ENCODE data around the gene TET2.

The TET2 gene

GRCh38 chr4:105153749-105154148 lies 7.1 kb downstream of the TET2 start:
- Histone ChIP-seq H3K27me3 (ENCODE audit: control insufficient read depth in 2 of 2, insufficient read depth in 2 of 2, low read length in 2 of 2) (no peaks in the 10 kb centered on the region), H3K9me3 (ENCODE audit: control insufficient read depth in 2 of 2, low read length in 2 of 2) (no peaks in the 10 kb centered on the region), H3K36me3 (ENCODE audit: control insufficient read depth in 2 of 2, insufficient read depth in 2 of 2, low read length in 2 of 2) (no peaks in the 10 kb centered on the region), H3K4me3 (ENCODE audit: low read length in 2 of 2) (no peak overlapping the region), H3K4me1 (ENCODE audit: control insufficient read depth in 2 of 2, insufficient read depth in 2 of 2, low read length in 2 of 2) (peaks cover 0 to 7% of the 10 kb centered on the region in 2 donors), H3K27ac (ENCODE audit: low read depth in 2 of 2, low read length in 2 of 2) (no peak overlapping the region), H3K9ac (ENCODE audit: low read depth in 1 of 2, low read length in 2 of 2) (no peak overlapping the region)

DNA sequence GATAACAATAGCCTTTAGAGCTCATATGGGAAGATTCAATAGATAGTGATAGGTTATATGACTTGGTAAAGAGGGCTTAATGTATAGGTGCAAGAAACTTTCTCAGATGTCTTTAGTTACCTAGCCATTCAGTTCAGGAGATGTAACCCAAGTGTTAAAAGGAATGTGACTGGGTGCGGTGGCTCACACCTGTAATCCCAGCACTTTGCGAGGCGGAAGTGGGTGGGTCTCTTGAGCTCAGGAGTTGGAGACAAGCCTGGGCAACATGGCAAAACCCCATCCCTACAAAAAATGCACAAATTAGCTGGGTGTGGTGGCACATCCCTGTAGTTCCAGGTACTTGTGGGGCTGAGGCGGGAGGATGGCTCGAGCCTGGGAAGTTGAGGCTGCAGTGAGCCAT lies 7.9 kb downstream of the TET2 start:
- H3K4me3 ChIP-seq (ENCODE audit: low read length in 2 of 2), result no peak overlapping the region
- no peaks in the 10 kb centered on the region for H3K9me3 ChIP-seq (ENCODE audit: control insufficient read depth in 2 of 2, low read length in 2 of 2)
- no peak overlapping the region for H3K9ac ChIP-seq (ENCODE audit: low read depth in 1 of 2, low read length in 2 of 2)
- H3K36me3 ChIP-seq (ENCODE audit: control insufficient read depth in 2 of 2, insufficient read depth in 2 of 2, low read length in 2 of 2), result no peaks in the 10 kb centered on the region
- peaks cover 0 to 1% of the 10 kb centered on the region in 2 donors for H3K4me1 ChIP-seq (ENCODE audit: control insufficient read depth in 2 of 2, insufficient read depth in 2 of 2, low read length in 2 of 2)
- H3K27me3 ChIP-seq (ENCODE audit: control insufficient read depth in 2 of 2, insufficient read depth in 2 of 2, low read length in 2 of 2), result no peaks in the 10 kb centered on the region
- H3K27ac ChIP-seq (ENCODE audit: low read depth in 2 of 2, low read length in 2 of 2), result no peak overlapping the region

DNA sequence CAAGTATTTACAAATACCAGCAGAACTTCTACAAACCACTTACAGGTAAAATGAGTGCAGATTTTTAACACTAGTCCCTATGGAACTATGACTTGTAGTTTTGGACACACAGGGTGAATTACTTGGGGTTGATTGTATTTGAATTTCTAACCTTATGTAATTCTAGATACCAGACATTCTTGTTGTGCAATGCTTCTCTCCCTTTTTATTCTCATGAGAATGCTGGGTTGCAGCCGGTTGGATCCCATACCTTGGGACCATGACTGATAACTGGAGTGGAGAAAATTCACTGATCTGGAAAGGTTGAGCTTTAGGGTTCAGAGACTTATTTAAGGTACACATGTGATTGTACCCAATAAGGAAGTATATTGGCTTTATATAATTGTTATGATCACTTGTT lies 8.8 kb downstream of the TET2 start:
- no peaks in the 10 kb centered on the region for H3K36me3 ChIP-seq (ENCODE audit: control insufficient read depth in 2 of 2, insufficient read depth in 2 of 2, low read length in 2 of 2)
- H3K27ac ChIP-seq (ENCODE audit: low read depth in 2 of 2, low read length in 2 of 2), result no peak overlapping the region
- H3K4me3 ChIP-seq (ENCODE audit: low read length in 2 of 2), result no peak overlapping the region
- H3K27me3 ChIP-seq (ENCODE audit: control insufficient read depth in 2 of 2, insufficient read depth in 2 of 2, low read length in 2 of 2), result no peaks in the 10 kb centered on the region
- no peaks in the 10 kb centered on the region for H3K9me3 ChIP-seq (ENCODE audit: control insufficient read depth in 2 of 2, low read length in 2 of 2)
- H3K9ac ChIP-seq (ENCODE audit: low read depth in 1 of 2, low read length in 2 of 2), result no peak overlapping the region
- H3K4me1 ChIP-seq (ENCODE audit: control insufficient read depth in 2 of 2, insufficient read depth in 2 of 2, low read length in 2 of 2), result no peaks in the 10 kb centered on the region

DNA sequence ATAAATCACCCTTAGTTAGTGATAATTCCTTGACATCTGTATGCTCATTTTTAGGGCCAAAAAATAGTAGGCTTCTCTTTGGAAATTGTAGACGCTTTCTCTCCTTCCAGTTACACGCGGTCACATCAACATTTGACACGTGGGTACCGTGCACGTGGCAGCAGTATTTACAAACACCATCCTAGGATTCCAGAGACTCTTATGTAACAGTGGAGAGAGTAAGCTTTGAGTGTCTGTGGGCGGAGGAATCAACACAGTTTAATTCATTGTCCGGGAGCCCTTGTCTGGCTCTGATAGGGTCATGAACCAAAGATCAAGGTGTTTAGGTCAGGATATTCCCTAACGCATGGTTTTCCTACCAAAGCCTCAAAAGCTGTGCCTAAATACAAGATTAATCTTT lies 12.2 kb downstream of the TET2 start:
- no peak overlapping the region for H3K4me3 ChIP-seq (ENCODE audit: low read length in 2 of 2)
- no peaks in the 10 kb centered on the region for H3K4me1 ChIP-seq (ENCODE audit: control insufficient read depth in 2 of 2, insufficient read depth in 2 of 2, low read length in 2 of 2)
- no peaks in the 10 kb centered on the region for H3K27me3 ChIP-seq (ENCODE audit: control insufficient read depth in 2 of 2, insufficient read depth in 2 of 2, low read length in 2 of 2)
- no peaks in the 10 kb centered on the region for H3K9me3 ChIP-seq (ENCODE audit: control insufficient read depth in 2 of 2, low read length in 2 of 2)
- H3K27ac ChIP-seq (ENCODE audit: low read depth in 2 of 2, low read length in 2 of 2), result no peak overlapping the region
- H3K9ac ChIP-seq (ENCODE audit: low read depth in 1 of 2, low read length in 2 of 2), result no peak overlapping the region
- no peaks in the 10 kb centered on the region for H3K36me3 ChIP-seq (ENCODE audit: control insufficient read depth in 2 of 2, insufficient read depth in 2 of 2, low read length in 2 of 2)

- no peak overlapping the region for H3K4me3 ChIP-seq (ENCODE audit: low read length in 2 of 2)
- no peak overlapping the region for H3K27ac ChIP-seq (ENCODE audit: low read depth in 2 of 2, low read length in 2 of 2)
Observed at GRCh38 chr4:105162123-105162796, 15.6 kb downstream of the TET2 start.

DNA sequence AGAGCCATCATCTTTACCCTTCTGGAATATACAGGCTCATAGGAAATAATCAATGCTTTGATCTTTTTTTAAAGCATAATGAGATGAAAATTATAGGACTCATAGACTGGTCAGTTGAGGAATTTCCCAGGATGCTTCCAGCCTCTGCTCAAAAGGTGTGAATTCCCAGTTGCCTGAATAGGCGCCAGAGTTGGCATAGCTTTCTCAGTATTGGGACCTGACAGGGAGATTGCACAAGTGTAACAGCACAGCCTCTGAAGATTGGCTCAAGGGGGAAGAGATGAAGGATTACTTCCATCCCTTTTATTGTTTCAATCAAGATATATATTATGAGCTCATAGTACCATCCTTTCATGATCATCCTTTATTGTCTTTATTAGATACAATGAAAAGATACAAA lies 17.9 kb downstream of the TET2 start:
- Histone ChIP-seq H3K27me3 (ENCODE audit: control insufficient read depth in 2 of 2, insufficient read depth in 2 of 2, low read length in 2 of 2) (no peaks in the 10 kb centered on the region), H3K4me1 (ENCODE audit: control insufficient read depth in 2 of 2, insufficient read depth in 2 of 2, low read length in 2 of 2) (no peaks in the 10 kb centered on the region), H3K4me3 (ENCODE audit: low read length in 2 of 2) (no peak overlapping the region), H3K9ac (ENCODE audit: low read depth in 1 of 2, low read length in 2 of 2) (no peak overlapping the region), H3K9me3 (ENCODE audit: control insufficient read depth in 2 of 2, low read length in 2 of 2) (no peaks in the 10 kb centered on the region), H3K27ac (ENCODE audit: low read depth in 2 of 2, low read length in 2 of 2) (no peak overlapping the region), H3K36me3 (ENCODE audit: control insufficient read depth in 2 of 2, insufficient read depth in 2 of 2, low read length in 2 of 2) (peaks cover 0 to 3% of the 10 kb centered on the region in 2 donors)

More at GRCh38 chr4:105162123-105162796, 15.6 kb downstream of the TET2 start:
- H3K9me3 ChIP-seq (ENCODE audit: control insufficient read depth in 2 of 2, low read length in 2 of 2), result no peaks in the 10 kb centered on the region
- H3K4me1 ChIP-seq (ENCODE audit: control insufficient read depth in 2 of 2, insufficient read depth in 2 of 2, low read length in 2 of 2), result no peaks in the 10 kb centered on the region
- H3K27me3 ChIP-seq (ENCODE audit: control insufficient read depth in 2 of 2, insufficient read depth in 2 of 2, low read length in 2 of 2), result no peaks in the 10 kb centered on the region
- peaks cover 0 to 3% of the 10 kb centered on the region in 2 donors for H3K36me3 ChIP-seq (ENCODE audit: control insufficient read depth in 2 of 2, insufficient read depth in 2 of 2, low read length in 2 of 2)
- no peak overlapping the region for H3K9ac ChIP-seq (ENCODE audit: low read depth in 1 of 2, low read length in 2 of 2)

DNA sequence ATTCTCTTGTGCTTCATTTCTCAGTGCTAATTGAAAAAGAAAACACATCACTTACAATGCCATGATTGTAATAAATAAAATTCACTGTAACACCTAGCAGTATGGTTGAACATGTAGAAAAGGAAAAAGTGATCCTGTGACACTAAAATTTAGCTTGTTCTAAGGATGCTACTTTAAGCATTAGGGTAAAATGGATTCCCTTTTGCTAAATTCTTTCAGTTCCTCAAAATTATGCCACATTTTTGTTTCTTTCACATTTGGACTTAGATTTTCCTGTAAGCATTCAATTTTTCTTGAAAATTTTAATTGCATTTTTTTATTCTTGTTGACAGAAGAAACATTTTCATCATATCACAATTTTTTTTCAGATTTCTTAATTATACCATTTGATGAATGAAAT lies 19.4 kb downstream of the TET2 start:
- no peaks in the 10 kb centered on the region for H3K27me3 ChIP-seq (ENCODE audit: control insufficient read depth in 2 of 2, insufficient read depth in 2 of 2, low read length in 2 of 2)
- no peak overlapping the region for H3K4me3 ChIP-seq (ENCODE audit: low read length in 2 of 2)
- H3K27ac ChIP-seq (ENCODE audit: low read depth in 2 of 2, low read length in 2 of 2), result no peak overlapping the region
- no peak overlapping the region for H3K9ac ChIP-seq (ENCODE audit: low read depth in 1 of 2, low read length in 2 of 2)
- no peaks in the 10 kb centered on the region for H3K4me1 ChIP-seq (ENCODE audit: control insufficient read depth in 2 of 2, insufficient read depth in 2 of 2, low read length in 2 of 2)
- H3K36me3 ChIP-seq (ENCODE audit: control insufficient read depth in 2 of 2, insufficient read depth in 2 of 2, low read length in 2 of 2), result peaks cover 0 to 3% of the 10 kb centered on the region in 2 donors
- H3K9me3 ChIP-seq (ENCODE audit: control insufficient read depth in 2 of 2, low read length in 2 of 2), result no peaks in the 10 kb centered on the region

GRCh38 chr4:105170711-105171110 lies 24.0 kb downstream of the TET2 start:
- Histone ChIP-seq H3K9me3 (ENCODE audit: control insufficient read depth in 2 of 2, low read length in 2 of 2) (no peaks in the 10 kb centered on the region), H3K4me1 (ENCODE audit: control insufficient read depth in 2 of 2, insufficient read depth in 2 of 2, low read length in 2 of 2) (no peaks in the 10 kb centered on the region), H3K27ac (ENCODE audit: low read depth in 2 of 2, low read length in 2 of 2) (no peak overlapping the region), H3K27me3 (ENCODE audit: control insufficient read depth in 2 of 2, insufficient read depth in 2 of 2, low read length in 2 of 2) (no peaks in the 10 kb centered on the region), H3K4me3 (ENCODE audit: low read length in 2 of 2) (no peak overlapping the region), H3K36me3 (ENCODE audit: control insufficient read depth in 2 of 2, insufficient read depth in 2 of 2, low read length in 2 of 2) (no peaks in the 10 kb centered on the region), H3K9ac (ENCODE audit: low read depth in 1 of 2, low read length in 2 of 2) (no peak overlapping the region)

- no peak overlapping the region for H3K27ac ChIP-seq (ENCODE audit: low read depth in 2 of 2, low read length in 2 of 2)
- H3K36me3 ChIP-seq (ENCODE audit: control insufficient read depth in 2 of 2, insufficient read depth in 2 of 2, low read length in 2 of 2), result no peaks in the 10 kb centered on the region
- H3K4me1 ChIP-seq (ENCODE audit: control insufficient read depth in 2 of 2, insufficient read depth in 2 of 2, low read length in 2 of 2), result no peaks in the 10 kb centered on the region
- no peaks in the 10 kb centered on the region for H3K9me3 ChIP-seq (ENCODE audit: control insufficient read depth in 2 of 2, low read length in 2 of 2)
- no peak overlapping the region for H3K9ac ChIP-seq (ENCODE audit: low read depth in 1 of 2, low read length in 2 of 2)
- H3K4me3 ChIP-seq (ENCODE audit: low read length in 2 of 2), result no peak overlapping the region
- H3K27me3 ChIP-seq (ENCODE audit: control insufficient read depth in 2 of 2, insufficient read depth in 2 of 2, low read length in 2 of 2), result no peaks in the 10 kb centered on the region
Observed at GRCh38 chr4:105171912-105172311, 25.2 kb downstream of the TET2 start.

GRCh38 chr4:105174098-105174497 lies 27.4 kb downstream of the TET2 start:
- Histone ChIP-seq H3K9ac (ENCODE audit: low read depth in 1 of 2, low read length in 2 of 2) (no peak overlapping the region), H3K4me3 (ENCODE audit: low read length in 2 of 2) (no peak overlapping the region), H3K27ac (ENCODE audit: low read depth in 2 of 2, low read length in 2 of 2) (no peak overlapping the region), H3K36me3 (ENCODE audit: control insufficient read depth in 2 of 2, insufficient read depth in 2 of 2, low read length in 2 of 2) (no peaks in the 10 kb centered on the region), H3K9me3 (ENCODE audit: control insufficient read depth in 2 of 2, low read length in 2 of 2) (no peaks in the 10 kb centered on the region), H3K27me3 (ENCODE audit: control insufficient read depth in 2 of 2, insufficient read depth in 2 of 2, low read length in 2 of 2) (no peaks in the 10 kb centered on the region), H3K4me1 (ENCODE audit: control insufficient read depth in 2 of 2, insufficient read depth in 2 of 2, low read length in 2 of 2) (no peaks in the 10 kb centered on the region)
